Nephron progenitor cell (in vitro differentiated cells): ENCODE data around the gene GRK6.

Experiments
- DNase-seq: peaks from one replicate; pipeline ENCODE4 v3.0.0; 2021
- H3K27ac Mint-ChIP-seq: 2 replicates; pipeline ENCODE4 v1.8.0; 2021; ENCODE audit warnings: mild to moderate bottlenecking, moderate library complexity, mixed read lengths
- H3K27me3 Mint-ChIP-seq: 2 replicates; pipeline ENCODE4 v1.8.0; 2021; ENCODE audit warnings: mild to moderate bottlenecking, low read depth, mixed read lengths; ENCODE audit not compliant: poor library complexity
- H3K36me3 Mint-ChIP-seq: 2 replicates; pipeline ENCODE4 v1.8.0; 2021; ENCODE audit warnings: low read depth, mixed read lengths
- H3K4me1 Mint-ChIP-seq: 2 replicates; pipeline ENCODE4 v1.8.0; 2021; ENCODE audit warnings: mixed read lengths
- H3K4me3 Mint-ChIP-seq: 2 replicates; pipeline ENCODE4 v1.8.0; 2021; ENCODE audit warnings: mild to moderate bottlenecking, moderate library complexity, mixed read lengths
- H3K9me3 Mint-ChIP-seq: 2 replicates; pipeline ENCODE4 v1.8.0; 2021; ENCODE audit warnings: mild to moderate bottlenecking, moderate library complexity, mixed read lengths
- TF ChIP-seq, protein P1 (sequence below): fragments of 200-600 bp; sonication (generic); IDR thresholded peaks from 2 replicates; pipeline ENCODE4 v1.5.0; 2021; ENCODE audit warnings: antibody characterized with exemption

The GRK6 gene

DNA sequence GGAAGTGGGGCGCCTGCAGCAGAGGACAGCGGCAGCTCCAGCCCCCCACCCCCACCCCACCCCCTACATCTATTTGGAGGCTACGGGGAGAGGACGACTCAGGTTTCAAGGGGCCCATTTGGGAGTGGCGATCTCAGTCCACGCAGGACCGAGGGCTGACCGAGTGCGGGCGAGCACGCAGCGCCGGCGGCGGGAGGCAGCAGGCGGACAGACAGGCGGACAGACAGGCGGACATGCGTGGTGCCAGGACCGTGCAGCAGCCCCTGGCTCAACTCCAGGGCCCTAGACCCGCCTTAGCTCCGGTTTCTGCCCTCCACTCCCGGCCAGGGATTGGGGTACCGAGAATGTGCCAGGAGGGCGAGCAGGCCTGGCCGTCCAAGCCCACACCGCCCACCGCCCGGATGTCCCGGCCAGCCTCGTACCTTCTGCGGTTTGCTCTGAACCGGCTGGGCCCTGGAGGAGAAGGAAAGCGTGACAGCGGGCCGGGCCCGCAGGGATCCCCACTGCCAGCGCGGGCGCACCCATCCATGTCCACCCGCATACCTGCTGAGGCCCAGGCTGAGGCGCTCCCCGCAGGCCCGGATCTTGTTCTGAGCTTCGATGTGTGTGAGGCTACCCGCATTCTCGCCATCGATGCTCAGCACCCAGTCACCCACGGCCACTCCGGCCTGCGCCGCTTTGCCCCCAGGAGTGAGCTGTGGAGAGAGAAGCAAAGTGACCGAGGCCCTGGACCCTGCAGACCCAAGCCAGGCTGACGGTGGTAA lies 65.7 kb downstream of the GRK6 start:
- Mint-ChIP-seq H3K36me3 (peaks cover 22% of the 10 kb centered on the region), H3K4me1 (peaks cover 48% of the 10 kb centered on the region), H3K4me3 (no peak overlapping the region), H3K9me3 (no peaks in the 10 kb centered on the region), H3K27me3 (no peaks in the 10 kb centered on the region), H3K27ac (peak overlapping the region; percentile 68)
- no peak for DNase-seq
- TF ChIP-seq, protein P1, sequence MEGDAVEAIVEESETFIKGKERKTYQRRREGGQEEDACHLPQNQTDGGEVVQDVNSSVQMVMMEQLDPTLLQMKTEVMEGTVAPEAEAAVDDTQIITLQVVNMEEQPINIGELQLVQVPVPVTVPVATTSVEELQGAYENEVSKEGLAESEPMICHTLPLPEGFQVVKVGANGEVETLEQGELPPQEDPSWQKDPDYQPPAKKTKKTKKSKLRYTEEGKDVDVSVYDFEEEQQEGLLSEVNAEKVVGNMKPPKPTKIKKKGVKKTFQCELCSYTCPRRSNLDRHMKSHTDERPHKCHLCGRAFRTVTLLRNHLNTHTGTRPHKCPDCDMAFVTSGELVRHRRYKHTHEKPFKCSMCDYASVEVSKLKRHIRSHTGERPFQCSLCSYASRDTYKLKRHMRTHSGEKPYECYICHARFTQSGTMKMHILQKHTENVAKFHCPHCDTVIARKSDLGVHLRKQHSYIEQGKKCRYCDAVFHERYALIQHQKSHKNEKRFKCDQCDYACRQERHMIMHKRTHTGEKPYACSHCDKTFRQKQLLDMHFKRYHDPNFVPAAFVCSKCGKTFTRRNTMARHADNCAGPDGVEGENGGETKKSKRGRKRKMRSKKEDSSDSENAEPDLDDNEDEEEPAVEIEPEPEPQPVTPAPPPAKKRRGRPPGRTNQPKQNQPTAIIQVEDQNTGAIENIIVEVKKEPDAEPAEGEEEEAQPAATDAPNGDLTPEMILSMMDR, result no peak
